HCT116 (cell line): ENCODE results near the gene KNOP1. TPM values are rescaled to one million over a fixed set of nuclear protein-coding genes. Genes with fewer than 3 reads are reported as not detected.

ENCODE experiments used
- ATAC-seq: fragments of 200-7000 bp; cut with Tn5 transposase; 2 replicates; pipeline ENCODE4 v1.9.1; 2020; ENCODE audit warnings: mild to moderate bottlenecking, moderate library complexity
- BruUV-seq: library from RNA; stranded (reverse); fragments of 400-500 nt; replicated peaks from 2 replicates; lab custom pipeline; 2021; lab: Mats Ljungman, UMichigan
- CTCF ChIA-PET: fragments of 300-600 bp; sonication (Branson Sonifier 250); formaldehyde crosslinking; loops from one replicate; lab custom pipeline; 2021; ENCODE audit warnings: antibody characterized with exemption; lab: Charles Lee
- POLR2A ChIA-PET: fragments of 300-600, 350-600 bp; sonication (Branson Sonifier 250); formaldehyde crosslinking; loops from one replicate; lab custom pipeline; 2021; ENCODE audit warnings: antibody characterized with exemption; lab: Charles Lee
- RAD21 ChIA-PET, 2 experiments: fragments of 300-600 bp; sonication (Branson Sonifier 250); formaldehyde crosslinking; loops; one replicate each; lab custom pipeline; 2023; ENCODE audit warnings: low total read pairs in 2 of 2; ENCODE audit not compliant: uncharacterized antibody in 2 of 2, unreplicated experiment in 2 of 2, low non-redundant PET in 1 of 2; lab: Charles Lee
- DNase-seq: peaks from one replicate; pipeline ENCODE4 v3.0.0-alpha.2; 2010; ENCODE audit warnings: low read depth, low spot score
- H2AFZ ChIP-seq: fragments of 200-600 bp; shearing (Covaris generic), sonication (generic); 2 replicates; pipeline ENCODE4 v1.6.1; 2017; ENCODE audit warnings: low read depth, mixed run types, mixed read lengths, antibody characterized with exemption, low read length; ENCODE audit not compliant: poor library complexity, severe bottlenecking
- H3K27ac ChIP-seq: 2 replicates; pipeline ENCODE4 v1.5.1; 2012; ENCODE audit warnings: low read depth, low read length
- H3K27me3 ChIP-seq: fragments of 200-600 bp; sonication (generic); 2 replicates; pipeline ENCODE4 v1.6.1; 2016; ENCODE audit warnings: mixed run types, low read length, mixed read lengths; ENCODE audit not compliant: insufficient read depth
- H3K36me3 ChIP-seq, 2 experiments: fragments of 200-500 bp in 1 of 2; fragments of 200-600 bp in 1 of 2; sonication (Bioruptor generic) in 1 of 2; sonication (generic) in 1 of 2; 2 replicates each; pipeline versions ENCODE4 v1.5.1 to v1.6.1; 2014 to 2016; ENCODE audit warnings: low read length in 2 of 2, inconsistent platforms in 1 of 2, mixed read lengths in 1 of 2, mixed run types in 1 of 2; ENCODE audit not compliant: insufficient read depth in 2 of 2, control insufficient read depth in 1 of 2
- H3K4me1 ChIP-seq, 2 experiments: fragments of 200-600 bp in 1 of 2; sonication (generic) in 1 of 2; 2 replicates each; pipeline versions ENCODE4 v1.5.1 to v1.6.1; 2012 to 2017; ENCODE audit warnings: low read length in 2 of 2, inconsistent platforms in 1 of 2, mild to moderate bottlenecking in 1 of 2, mixed read lengths in 1 of 2, mixed run types in 1 of 2, moderate library complexity in 1 of 2; ENCODE audit not compliant: insufficient read depth in 2 of 2, control insufficient read depth in 1 of 2
- H3K4me2 ChIP-seq: fragments of 200-600 bp; sonication (generic); 2 replicates; pipeline ENCODE4 v1.6.1; 2017; ENCODE audit warnings: mixed run types, low read length, mixed read lengths
- H3K4me3 ChIP-seq, 2 experiments: fragments of 200-600 bp in 1 of 2; sonication (generic) in 1 of 2; replicated peaks in 1 of 2; 2 replicates each; pipeline ENCODE4 v1.5.1; 2011 to 2016; ENCODE audit warnings: low read length in 2 of 2, control low read depth in 1 of 2, low read depth in 1 of 2, mild to moderate bottlenecking in 1 of 2, mixed read lengths in 1 of 2, mixed run types in 1 of 2
- H3K79me2 ChIP-seq: fragments of 200-600 bp; sonication (generic); 2 replicates; pipeline ENCODE4 v1.6.1; 2017; ENCODE audit warnings: mild to moderate bottlenecking, mixed run types, low read length, moderate library complexity, mixed read lengths; ENCODE audit not compliant: insufficient read depth
- H3K9ac ChIP-seq: fragments of 200-600 bp; sonication (generic); 2 replicates; pipeline ENCODE4 v1.6.1; 2016; ENCODE audit warnings: low read length, mixed read lengths
- H3K9me2 ChIP-seq: fragments of 200-600 bp; sonication (generic), shearing (Covaris generic); 2 replicates; pipeline ENCODE4 v1.6.1; 2017; ENCODE audit warnings: mixed run types, mild to moderate bottlenecking, moderate library complexity; ENCODE audit not compliant: insufficient read depth
- H3K9me3 ChIP-seq, 2 experiments: fragments of 200-500 bp in 1 of 2; fragments of 200-600 bp in 1 of 2; sonication (Bioruptor generic) in 1 of 2; sonication (generic) in 1 of 2; 2 replicates each; pipeline ENCODE4 v1.6.1; 2014 to 2017; ENCODE audit warnings: low read length in 2 of 2, mixed read lengths in 2 of 2, inconsistent platforms in 1 of 2, low read depth in 1 of 2, mild to moderate bottlenecking in 1 of 2, mixed run types in 1 of 2, moderate library complexity in 1 of 2; ENCODE audit not compliant: control insufficient read depth in 1 of 2, insufficient read depth in 1 of 2
- H4K20me1 ChIP-seq: fragments of 200-600 bp; sonication (generic), shearing (Covaris generic); 2 replicates; pipeline ENCODE4 v1.6.1; 2017; ENCODE audit warnings: mixed run types, mild to moderate bottlenecking, moderate library complexity; ENCODE audit not compliant: insufficient read depth
- CBX3 ChIP-seq: IDR thresholded peaks from 2 replicates; pipeline ENCODE4 v1.6.1; 2012; ENCODE audit warnings: low read depth
- CEBPB ChIP-seq: IDR thresholded peaks from 2 replicates; pipeline ENCODE4 v1.6.1; 2012; ENCODE audit warnings: low read depth
- EGR1 ChIP-seq: IDR thresholded peaks from 2 replicates; pipeline ENCODE4 v1.6.1; 2012; ENCODE audit warnings: low read depth
- ELF1 ChIP-seq: IDR thresholded peaks from 2 replicates; pipeline ENCODE4 v1.6.1; 2012; ENCODE audit warnings: low read depth, borderline replicate concordance
- EZH2phosphoT487 ChIP-seq: fragments of 200-600 bp; IDR thresholded peaks from 2 replicates; pipeline ENCODE4 v1.6.1; 2018; ENCODE audit warnings: antibody characterized with exemption, borderline replicate concordance
- JUND ChIP-seq: IDR thresholded peaks from 2 replicates; pipeline ENCODE4 v1.6.1; 2012
- POLR2AphosphoS5 ChIP-seq: IDR thresholded peaks from 2 replicates; pipeline ENCODE4 v1.6.1; 2011; ENCODE audit warnings: mild to moderate bottlenecking, low read depth, low read length, moderate library complexity
- RAD21 ChIP-seq: IDR thresholded peaks from 2 replicates; pipeline ENCODE4 v1.6.1; 2012; ENCODE audit warnings: low read depth, mild to moderate bottlenecking
- SP1 ChIP-seq: IDR thresholded peaks from 2 replicates; pipeline ENCODE4 v1.6.1; 2012; ENCODE audit warnings: low read depth
- SRF ChIP-seq: IDR thresholded peaks from 2 replicates; pipeline ENCODE4 v1.6.1; 2012; ENCODE audit warnings: low read depth
- YY1 ChIP-seq: IDR thresholded peaks from 2 replicates; pipeline ENCODE4 v1.6.1; 2011; ENCODE audit warnings: low read length, low read depth, moderate library complexity, mild to moderate bottlenecking; ENCODE audit not compliant: insufficient replicate concordance; ENCODE audit errors: extremely low read depth
- ZBTB33 ChIP-seq: IDR thresholded peaks from 2 replicates; pipeline ENCODE4 v1.6.1; 2011; ENCODE audit warnings: mild to moderate bottlenecking, low read length, moderate library complexity; ENCODE audit not compliant: insufficient replicate concordance; ENCODE audit errors: extremely low read depth
- ZFX ChIP-seq: fragments of 450-650 bp; IDR thresholded peaks from 2 replicates; pipeline ENCODE4 v1.6.1; 2017
- ZNF274 ChIP-seq: fragments of 200-500 bp; sonication (Bioruptor generic); IDR thresholded peaks from 2 replicates; pipeline ENCODE4 v1.6.1; 2014; ENCODE audit warnings: mild to moderate bottlenecking, low read depth, low read length, inconsistent platforms
- intact Hi-C: fragments of 100-400 bp; cut with micrococcal nuclease; formaldehyde crosslinking; loops from 2 replicates; pipeline ENCODE4 v1.10.0; 2022
- total RNA-seq: library from RNA; stranded (reverse); gene quantifications from one replicate; pipeline ENCODE4 v1.2.1, GENCODE V29; 2021; ENCODE audit not compliant: unreplicated experiment

KNOP1 gene
- total RNA-seq, 1 experiment from 2014 or later, result 34.6 TPM

DNA sequence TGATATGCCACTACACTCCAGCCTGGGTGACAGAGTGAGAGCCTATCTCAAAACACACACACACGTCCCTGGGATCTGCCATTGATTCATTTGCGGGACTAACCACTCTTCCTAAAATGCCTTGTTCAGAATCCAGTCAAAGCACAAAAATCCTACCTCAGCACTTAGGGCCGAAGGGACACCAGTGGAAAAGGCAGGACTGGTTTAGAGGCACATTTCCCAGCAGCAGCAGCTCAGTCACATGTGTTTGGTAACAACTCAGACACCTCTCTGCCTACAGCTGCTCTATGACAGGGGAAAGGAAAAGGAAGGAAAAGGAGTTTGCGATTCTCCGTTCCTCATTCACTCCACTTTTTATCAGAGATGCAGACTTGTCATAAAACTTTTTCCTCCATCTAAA is 12.2 kb downstream of the KNOP1 start (continued):
- TF ChIP-seq ZBTB33 (no peak), SP1 (no peak), SRF (no peak), CEBPB (no peak), CBX3 (no peak), ELF1 (no peak), JUND (no peak), RAD21 (no peak), ZFX (no peak), EGR1 (no peak), ZNF274 (no peak)
- TF ChIP-seq, all 23 proteins: peak for 0

GRCh38 chr16:19705146-19705501 is 12.9 kb downstream of the KNOP1 start:
- ChIA-PET CTCF (interaction anchor here (0.9 kb wide), 1 partner anchor 122 kb away, joined by 3 read pairs; no protein-coding TSS in a partner anchor), RAD21 (no interaction called here), POLR2A (no interaction called here)
- Histone ChIP-seq H3K9ac (no peak overlapping the region), H3K4me3 (no peak overlapping the region), H3K79me2 (peaks cover 40% of the 10 kb centered on the region; the same call in 1 of the 2 replicates), H3K4me2 (peak overlapping the region; percentile 50), H2AFZ (no peak overlapping the region), H3K4me1 (peaks cover 4 to 22% of the 10 kb centered on the region in 2 experiments; a peak in 3 of 4 replicates), H3K27me3 (no peaks in the 10 kb centered on the region), H4K20me1 (no peaks in the 10 kb centered on the region), H3K9me3 (no peaks in the 10 kb centered on the region), H3K9me2 (no peaks in the 10 kb centered on the region), H3K27ac (peak overlapping the region; percentile 24; the same call in 1 of the 2 replicates), H3K36me3 (peaks cover 42 to 45% of the 10 kb centered on the region in 2 experiments)
- ATAC-seq, result no peak
- BruUV-seq, result no TSS peak
- intact Hi-C loops, result no loop called here
- no peak for DNase-seq
- no peak for TF ChIP-seq CEBPB
- no peak for TF ChIP-seq ZNF274
- TF ChIP-seq POLR2AphosphoS5, result no peak
- TF ChIP-seq EZH2phosphoT487, result no peak
- no peak for TF ChIP-seq YY1
- no peak for TF ChIP-seq EGR1
